GM19099 (cell line): ENCODE measurements around the gene MYH10.

ENCODE experiments used
- POLR2A ChIP-seq: IDR thresholded peaks from 3 replicates; pipeline ENCODE4 v1.6.1; 2011; ENCODE audit warnings: low read depth; ENCODE audit not compliant: insufficient read length; ENCODE audit errors: extremely low read depth

Gene MYH10

DNA sequence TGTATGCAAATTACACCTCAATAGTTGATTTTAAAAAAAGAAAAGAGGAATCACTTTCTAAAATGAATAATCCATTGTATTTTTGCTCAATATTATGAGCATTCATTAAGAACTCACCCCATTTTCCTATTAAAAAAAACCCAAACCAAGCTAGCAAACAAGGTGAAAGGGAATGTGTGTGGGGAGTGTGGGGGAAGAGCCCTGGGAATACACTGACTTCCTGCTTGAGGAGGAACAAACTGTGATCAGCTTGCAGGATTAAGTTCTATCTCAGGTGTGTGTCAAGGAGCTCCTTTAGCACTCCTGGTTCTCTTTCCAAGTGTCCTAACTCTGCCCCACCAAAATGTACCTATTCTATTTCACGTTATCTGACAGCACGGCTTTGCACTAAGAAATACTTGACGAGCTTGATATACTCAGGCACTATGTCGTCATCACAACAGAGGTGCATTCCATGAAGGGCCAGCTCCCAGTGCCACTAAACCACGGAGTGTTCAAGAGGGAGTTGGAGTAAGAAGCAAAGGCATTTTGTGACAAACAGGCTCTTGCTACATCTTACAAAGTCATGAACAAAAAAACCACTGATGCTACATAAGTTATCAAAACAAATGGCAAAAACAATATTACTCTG lies 73.2 kb downstream of the MYH10 start:
- no peak for TF ChIP-seq POLR2A

DNA sequence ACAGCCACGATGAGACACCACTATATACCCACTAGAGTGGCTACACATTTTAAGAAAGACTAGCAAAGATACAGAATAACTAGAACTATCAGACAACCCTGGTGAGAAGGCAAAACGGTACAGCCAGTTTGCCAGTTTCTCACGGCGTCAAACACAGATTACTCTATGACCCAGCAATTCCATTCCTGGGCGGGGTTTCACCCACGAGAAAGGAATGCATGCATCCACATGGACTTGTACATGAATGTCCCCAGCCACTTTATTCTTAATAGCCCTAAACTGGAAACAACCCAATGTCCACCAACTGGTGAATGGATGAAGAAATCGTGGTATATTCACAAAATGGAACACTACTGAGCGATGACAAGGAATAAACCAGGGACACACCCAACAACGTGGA lies 74.5 kb downstream of the MYH10 start:
- TF ChIP-seq POLR2A: no peak

DNA sequence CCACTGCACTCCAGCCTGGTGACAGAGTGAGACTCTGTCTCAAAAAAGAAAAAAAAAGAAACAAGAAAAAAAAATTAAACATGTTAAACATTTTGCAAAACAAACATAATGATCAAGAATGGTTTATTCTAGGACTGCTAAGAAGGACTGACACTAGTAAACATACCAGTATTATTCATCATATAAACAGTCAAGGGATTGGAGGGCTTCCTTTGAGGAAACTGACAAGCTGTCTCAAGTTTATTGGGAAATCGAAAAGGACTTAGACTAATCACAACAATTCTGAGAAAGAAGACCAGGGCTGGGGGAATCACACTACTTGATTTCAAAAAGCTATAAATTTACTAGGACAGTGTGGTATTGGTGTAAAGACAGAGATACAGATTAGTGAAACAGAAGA lies 75.5 kb downstream of the MYH10 start:
- TF ChIP-seq POLR2A: no peak

DNA sequence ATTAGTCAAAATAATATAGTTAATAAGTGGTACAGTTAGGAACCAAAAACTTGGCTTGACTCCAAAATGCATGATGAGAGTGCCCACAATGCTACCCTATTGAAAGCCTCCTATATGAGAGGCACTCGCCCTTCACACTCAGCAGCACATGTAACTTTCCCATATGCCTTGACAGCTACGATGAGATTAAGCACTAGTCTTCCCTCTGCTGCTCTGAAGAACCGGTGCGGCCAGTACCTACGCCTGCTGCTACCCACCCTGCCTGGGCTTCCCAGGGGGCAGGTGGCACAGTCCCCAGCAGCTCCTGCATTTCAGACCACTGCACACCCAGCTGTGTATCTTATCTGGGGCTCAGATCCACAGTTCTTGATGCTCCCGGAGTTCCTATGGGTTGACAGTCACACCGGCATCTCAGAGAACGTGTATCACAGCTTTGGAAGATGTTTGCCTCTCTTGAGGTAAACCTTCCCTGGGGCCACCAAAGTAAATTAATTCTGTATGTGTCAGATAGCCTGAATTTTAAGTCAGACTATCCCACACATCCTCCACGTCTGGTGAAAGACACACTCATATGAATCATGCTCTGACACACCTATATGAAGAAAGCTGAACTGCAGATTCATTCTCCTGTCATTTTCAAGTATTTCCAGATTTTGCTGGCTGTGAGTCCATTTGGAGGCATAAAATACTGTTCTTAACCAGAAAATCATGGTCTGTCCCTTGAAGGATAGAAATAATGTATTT lies 77.8 kb downstream of the MYH10 start:
- TF ChIP-seq POLR2A: no peak

DNA sequence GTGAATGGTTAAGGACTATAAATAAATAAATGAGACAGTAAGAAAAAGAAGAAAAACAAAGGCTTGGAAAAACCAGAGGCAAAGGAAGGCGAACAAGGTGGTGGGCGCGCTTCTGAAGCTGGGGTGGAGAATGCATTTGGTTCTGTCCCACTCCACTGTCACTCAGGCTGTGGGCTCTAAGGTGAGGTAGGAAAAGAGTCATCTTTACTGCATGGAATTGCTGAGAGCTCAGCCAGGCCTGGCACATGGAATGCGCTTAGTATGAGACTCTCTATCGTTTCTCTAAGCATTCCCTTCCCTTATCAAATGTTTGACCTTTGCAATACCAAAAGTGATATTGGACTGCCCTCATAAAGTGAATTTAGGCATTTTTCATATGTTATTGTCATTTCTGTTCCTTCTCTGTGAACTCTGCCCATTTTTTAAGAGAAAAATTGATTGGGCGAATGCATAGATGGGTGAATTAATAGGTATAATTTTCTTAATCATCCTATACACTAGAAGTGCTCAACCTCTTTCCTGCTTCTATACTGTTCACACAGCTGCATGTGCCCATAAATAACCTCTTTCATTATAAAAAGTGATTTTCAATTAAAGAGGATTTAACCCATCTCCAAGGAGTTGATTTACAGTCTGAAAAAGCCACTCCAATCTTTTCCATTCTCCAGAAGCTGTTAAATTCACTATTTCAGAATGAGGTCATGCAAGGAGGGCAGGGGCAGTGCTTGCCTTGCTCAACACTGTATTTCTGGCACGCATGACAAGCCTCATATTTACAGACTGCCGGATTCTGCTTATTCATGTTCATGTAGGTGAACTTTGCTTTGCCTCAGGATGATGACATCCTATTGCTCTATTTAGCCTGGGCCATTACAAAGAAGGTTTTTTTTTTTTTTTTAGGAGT lies 87.7 kb downstream of the MYH10 start:
- no peak for TF ChIP-seq POLR2A

DNA sequence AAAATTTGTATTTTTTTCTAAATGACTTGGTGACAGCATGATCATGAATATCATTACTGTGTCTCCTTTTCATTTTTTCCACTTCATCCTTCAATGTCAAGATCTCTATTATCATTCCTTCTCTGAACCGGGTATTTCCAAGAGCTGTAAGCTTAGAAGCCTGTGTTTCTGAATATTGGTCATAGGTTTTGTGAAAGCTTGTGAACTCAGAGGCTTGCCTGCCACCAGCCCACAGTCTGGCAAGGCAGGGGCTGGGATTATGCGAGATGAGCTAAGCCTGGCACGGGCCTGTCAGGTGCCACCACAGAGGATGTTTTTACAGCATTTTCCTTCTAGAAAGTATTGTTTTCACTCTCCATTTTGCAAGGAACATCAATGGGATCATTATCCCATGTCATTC lies 92.8 kb downstream of the MYH10 start:
- TF ChIP-seq POLR2A: no peak

DNA sequence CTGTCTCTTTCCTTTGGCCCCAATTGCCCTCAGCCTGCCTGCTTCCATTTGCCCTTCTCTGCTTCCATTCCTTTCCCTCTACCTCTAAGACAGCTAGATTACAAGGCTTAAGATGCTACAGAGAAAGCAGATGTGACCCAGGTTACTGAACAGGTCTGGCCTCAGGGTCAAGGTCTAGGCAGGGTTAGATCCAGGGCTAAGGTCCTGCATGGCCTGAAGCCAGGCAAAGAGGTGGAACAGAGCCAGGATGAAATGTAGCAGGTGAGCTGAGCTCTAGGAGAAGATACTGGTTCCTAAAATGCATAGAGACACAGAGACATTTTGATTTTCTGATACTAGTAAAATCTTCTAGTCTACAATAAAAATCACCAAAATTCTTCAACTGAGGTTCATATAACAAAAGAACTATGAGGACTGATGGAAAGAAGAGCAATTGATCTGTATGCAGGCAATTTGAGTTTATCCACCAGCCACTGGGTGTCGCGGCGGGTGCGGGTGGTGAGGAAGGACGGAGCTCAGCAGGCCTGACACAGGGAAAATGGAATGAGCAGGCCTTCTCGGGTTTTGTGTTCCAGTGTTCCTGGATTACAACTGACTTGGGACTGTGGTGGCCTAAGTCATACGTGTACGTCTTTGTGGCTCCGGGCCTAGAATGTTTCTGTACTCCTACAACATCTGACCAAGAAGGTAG lies 95.9 kb downstream of the MYH10 start:
- TF ChIP-seq POLR2A: no peak

DNA sequence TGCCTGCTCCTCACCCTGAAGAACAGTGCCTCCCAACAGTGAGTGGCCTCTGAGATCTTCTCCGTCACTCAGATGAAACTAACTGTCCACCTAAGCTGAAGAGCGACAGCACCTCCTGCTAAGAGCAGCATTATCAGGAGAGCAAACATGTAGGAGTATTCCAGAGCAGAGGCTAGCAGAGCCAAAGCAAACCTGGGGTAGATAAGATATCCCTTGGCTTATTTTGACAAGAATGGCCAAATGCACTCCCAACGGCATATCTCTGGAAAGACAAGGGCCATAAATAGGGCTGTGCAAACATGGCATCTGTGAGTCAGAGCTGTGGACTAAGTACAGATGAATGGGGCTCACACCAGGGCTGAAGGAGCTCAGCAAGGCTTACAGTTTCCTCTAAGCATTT lies 98.5 kb downstream of the MYH10 start:
- no peak for TF ChIP-seq POLR2A

DNA sequence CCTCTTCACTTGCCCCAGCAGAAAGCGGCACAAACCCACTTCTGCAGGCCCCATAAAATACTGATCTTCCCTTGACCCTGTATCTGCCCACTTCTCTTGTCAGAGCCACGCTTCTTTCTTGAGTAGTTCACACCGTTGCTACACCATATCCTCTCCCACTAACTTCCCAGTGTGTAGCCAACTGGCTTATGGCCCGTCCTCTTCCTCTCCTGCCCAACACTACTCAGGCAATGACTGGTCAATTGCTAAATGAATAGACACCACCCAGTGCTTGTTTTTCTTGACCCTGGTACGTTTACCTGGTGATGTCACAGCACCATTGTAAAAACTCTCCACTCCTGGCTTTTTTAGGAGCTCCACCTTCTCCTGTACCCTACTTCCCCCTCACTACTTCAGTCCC lies 107.9 kb downstream of the MYH10 start:
- no peak for TF ChIP-seq POLR2A

DNA sequence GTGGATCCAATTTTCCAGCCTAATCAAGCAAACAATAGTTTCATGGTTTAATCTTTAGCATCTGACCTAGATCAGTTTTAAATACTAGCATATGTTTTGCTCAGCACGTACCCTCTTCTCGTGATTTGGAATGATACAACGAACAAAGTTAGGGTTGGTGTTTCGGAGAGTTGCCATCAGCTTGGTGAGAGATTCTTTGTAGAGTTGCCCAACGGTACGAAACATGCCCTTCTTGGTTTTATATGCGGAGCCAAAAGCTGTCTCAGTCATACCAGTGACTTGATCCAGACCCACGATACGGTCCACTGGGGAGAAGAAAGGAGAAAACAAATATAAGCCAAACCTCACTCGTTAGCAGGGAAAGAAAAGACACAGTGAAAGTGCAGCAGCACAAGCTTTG lies 109.5 kb downstream of the MYH10 start:
- no peak for TF ChIP-seq POLR2A

DNA sequence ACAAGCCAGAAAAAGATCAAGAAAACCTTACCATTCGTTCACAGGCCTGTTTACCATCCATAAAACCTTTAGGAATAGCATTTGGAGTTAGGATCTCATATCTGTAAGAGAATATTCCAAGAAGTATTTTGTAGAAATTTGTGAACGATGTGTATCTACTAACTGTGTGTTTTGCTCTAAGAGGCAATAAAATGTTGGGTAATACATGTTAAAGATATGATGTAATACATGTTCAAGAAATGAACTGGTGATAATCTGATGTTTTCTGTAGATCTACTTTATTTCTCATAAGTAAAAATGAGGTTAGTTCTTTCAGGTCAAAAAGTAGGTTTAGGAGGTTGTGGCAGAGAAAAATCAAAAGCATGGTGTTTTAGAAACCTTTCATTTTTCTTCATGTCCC lies 111.7 kb downstream of the MYH10 start:
- TF ChIP-seq POLR2A: no peak

DNA sequence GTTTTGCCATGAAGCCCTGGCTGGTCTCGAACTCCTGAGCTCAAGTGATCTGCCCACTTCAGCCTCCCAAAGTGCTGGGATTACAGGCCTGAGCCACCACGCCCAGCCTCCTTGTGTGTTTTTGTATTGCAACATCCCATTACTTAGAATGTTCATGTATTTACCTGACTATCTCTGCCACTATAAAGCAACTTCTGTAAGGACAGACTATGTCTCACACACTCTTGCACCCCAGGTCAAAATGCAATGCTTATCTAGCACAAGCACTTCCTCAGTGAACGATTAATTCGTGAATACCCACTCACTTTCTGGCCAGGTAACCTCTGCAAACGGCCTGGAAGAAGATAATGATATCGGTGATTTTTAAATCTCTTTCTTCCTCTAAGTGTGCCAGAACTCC lies 112.2 kb downstream of the MYH10 start:
- TF ChIP-seq POLR2A: no peak

DNA sequence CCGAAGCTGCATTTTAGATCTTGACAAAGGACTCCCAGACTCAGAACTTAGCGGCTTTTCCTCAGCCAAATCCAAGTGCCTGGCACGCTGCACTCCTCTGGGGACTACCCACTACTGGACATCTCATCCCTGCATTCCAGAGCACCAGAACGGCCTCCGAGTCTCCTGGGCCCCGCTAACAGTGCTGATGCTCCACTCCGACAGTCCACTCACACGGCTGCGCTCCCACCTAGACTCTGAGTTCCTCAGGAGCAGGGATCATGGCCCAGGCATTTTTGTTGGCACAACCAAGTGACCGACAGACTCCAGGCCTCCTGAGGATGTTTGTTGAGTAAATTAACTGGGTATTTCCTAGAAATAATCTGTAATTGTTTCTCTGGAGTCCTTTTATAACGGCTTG lies 115.7 kb downstream of the MYH10 start:
- no peak for TF ChIP-seq POLR2A

DNA sequence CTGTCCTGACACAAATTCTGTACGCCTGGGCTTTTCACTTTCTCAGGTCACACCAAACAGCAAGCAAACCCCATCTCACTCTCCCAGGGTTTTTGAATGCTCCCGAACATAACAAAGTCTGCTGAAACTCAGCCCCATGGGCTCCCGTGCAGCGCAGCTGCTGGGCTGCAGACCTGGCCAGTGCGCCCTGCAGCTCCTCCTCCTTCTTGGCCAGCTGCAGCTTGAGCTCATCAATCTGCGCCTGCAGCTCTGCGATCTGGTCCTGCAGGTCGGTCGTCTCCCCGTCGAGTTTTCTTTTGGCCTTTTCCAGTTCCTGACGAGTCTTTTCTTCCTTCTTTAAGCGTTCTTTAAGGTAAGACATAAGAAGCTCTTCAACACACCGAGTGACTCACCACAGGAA lies 124.4 kb downstream of the MYH10 start:
- no peak for TF ChIP-seq POLR2A
